Activated CD4-positive, alpha-beta T cell treated with anti-CD3 and anti-CD28 coated beads, Interleukin-2, amount 10 ng/mL, durations not matched to agents 24 days and 14 days (primary cell): Measurements from ENCODE around the gene PERM1. TPM values are rescaled to one million over a fixed set of nuclear protein-coding genes. Genes with fewer than 3 reads are reported as not detected.
"Not testable (repeated sequence)": the region's sequence is repeated elsewhere in the genome, so short reads cannot be mapped to it uniquely, and the experiment has no call there.

Experiments
- DNase-seq: peaks from one replicate; pipeline ENCODE4 v3.0.0; 2022
- H3K27ac Mint-ChIP-seq: one replicate; pipeline ENCODE4 v1.8.0; 2022; ENCODE audit warnings: mild to moderate bottlenecking, mixed read lengths
- H3K27me3 Mint-ChIP-seq: one replicate; pipeline ENCODE4 v1.8.0; 2022; ENCODE audit warnings: mixed read lengths
- H3K36me3 Mint-ChIP-seq: one replicate; pipeline ENCODE4 v1.8.0; 2022; ENCODE audit warnings: low read depth, mild to moderate bottlenecking, mixed read lengths
- H3K4me1 Mint-ChIP-seq: one replicate; pipeline ENCODE4 v1.8.0; 2021; ENCODE audit warnings: mixed read lengths
- H3K4me3 Mint-ChIP-seq: one replicate; pipeline ENCODE4 v1.8.0; 2022; ENCODE audit warnings: mild to moderate bottlenecking, moderate library complexity, mixed read lengths
- H3K9me3 Mint-ChIP-seq: one replicate; pipeline ENCODE4 v1.8.0; 2021; ENCODE audit warnings: mixed read lengths
- intact Hi-C: fragments of 100-400 bp; cut with micrococcal nuclease; formaldehyde crosslinking; loops from one replicate; pipeline ENCODE4 v1.15.1; 2023
- total RNA-seq: library from RNA; stranded (reverse); gene quantifications from 2 replicates; pipeline ENCODE4 v1.2.3, GENCODE V29; 2022

The PERM1 gene
- total RNA-seq, 1 donor from 2014 or later: not detected

DNA sequence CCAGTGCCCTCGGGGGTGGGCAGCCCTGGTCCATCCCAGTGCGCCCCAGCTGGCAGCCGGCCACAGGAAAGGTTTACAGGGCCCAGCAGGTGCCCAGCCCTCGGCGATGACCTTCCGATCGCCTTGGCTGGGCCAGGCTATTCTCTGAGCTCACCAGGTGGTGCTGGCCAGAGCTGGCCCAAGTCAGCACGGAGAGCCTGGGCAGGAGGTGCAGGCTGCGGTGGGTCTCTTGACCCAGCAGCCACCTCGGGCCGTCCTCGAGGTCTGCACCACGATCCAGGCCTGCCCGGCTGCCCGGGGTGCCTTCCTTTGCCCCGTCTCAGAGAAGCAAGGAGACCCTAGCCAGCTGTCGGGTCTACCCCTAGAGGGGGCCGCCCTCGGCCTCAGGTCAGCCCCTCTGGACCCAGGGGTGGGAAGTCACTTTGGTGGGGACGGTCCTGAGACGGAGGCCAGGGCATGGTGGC, 370 bp downstream of the PERM1 start:
- no peak for DNase-seq
- no peaks in the 10 kb centered on the region for H3K36me3 Mint-ChIP-seq
- no peak overlapping the region for H3K4me3 Mint-ChIP-seq
- peaks cover 2% of the 10 kb centered on the region for H3K4me1 Mint-ChIP-seq
- peaks cover 15% of the 10 kb centered on the region for H3K27me3 Mint-ChIP-seq
- no peaks in the 10 kb centered on the region for H3K9me3 Mint-ChIP-seq
- intact Hi-C loops: no loop called here
- H3K27ac Mint-ChIP-seq: no peak overlapping the region

DNA sequence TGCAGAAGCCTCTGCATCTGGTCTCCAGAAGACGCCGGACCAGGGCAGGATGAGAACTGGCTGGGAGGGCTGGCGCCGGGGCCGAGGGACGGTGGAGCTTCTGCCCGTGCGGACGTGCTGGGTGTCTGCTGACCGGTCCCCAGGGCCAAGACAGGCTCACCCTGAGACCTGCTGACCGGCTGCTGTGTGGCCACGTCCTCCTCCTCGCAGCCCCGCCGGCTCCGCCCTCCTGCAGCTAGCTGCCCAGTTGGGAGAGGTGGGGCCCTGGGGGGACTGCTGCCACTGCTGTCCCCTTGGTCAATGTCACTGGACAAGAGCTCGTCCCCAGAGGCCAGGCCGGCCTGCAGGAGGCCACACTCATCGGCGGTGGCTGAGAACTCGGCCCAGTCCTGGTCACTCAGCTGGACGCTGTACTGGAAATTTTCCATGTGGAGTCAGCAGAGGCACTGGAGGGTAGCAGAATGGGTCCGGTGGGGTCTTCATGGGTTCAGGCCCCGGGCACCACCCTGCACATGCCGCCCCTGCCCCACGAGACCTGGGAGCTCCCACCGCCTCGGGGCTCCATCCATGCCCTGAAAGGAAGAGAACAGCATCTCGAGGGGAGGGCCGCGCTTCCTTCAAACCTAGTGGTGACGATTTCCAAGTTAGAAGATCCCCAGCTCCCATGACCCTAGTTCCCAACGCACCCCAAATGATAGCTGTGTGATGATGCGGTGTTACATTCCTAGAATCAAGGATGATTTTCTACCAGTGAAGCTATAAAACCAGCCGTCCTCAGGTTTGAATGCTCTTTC, 1.1 kb downstream of the PERM1 start:
- Mint-ChIP-seq H3K9me3 (no peaks in the 10 kb centered on the region), H3K27ac (no peak overlapping the region), H3K36me3 (no peaks in the 10 kb centered on the region), H3K27me3 (peaks cover 10% of the 10 kb centered on the region), H3K4me3 (no peak overlapping the region), H3K4me1 (peaks cover 4% of the 10 kb centered on the region)
- no peak for DNase-seq
- intact Hi-C loops: no loop called here

DNA sequence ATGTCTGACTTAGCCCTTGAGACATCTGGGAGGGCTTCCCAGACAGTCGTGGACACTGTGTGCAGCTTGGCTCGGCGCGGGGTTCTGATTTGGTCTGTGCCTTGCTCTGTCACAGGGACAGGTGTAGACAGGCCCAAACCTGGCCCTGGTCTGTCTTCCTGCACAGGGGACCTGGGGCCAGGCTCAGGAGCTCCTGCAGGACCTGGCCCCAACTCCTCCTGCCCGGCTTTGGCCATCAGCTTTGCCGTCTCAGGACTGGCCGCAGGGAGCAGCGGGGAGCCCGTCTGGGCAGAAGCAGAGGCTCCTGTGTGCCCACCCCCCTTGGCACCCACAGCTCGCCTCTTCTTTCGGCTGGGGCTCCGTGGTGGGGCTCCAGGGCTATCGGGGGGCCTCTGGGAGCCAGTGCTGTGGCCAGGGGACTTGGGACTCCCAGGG, 1.7 kb downstream of the PERM1 start:
- Mint-ChIP-seq H3K4me1 (peaks cover 5% of the 10 kb centered on the region), H3K36me3 (no peaks in the 10 kb centered on the region)

DNA sequence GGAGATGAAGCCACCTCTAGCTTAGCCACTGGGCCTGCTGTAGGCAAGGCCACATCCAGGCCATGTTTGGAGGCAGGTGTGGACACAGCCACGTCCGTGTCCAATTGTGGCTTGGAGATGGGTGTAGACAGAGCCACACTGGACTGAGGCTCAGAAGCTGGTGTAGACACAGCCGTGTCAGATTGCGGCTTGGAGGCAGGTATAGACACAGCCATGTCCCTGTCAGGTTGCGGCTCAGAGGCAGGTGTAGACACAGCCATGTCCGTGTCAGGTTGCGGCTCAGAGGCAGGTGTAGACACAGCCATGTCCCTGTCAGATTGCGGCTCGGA, 2.2 kb downstream of the PERM1 start:
- Mint-ChIP-seq H3K4me1 (peaks cover 5% of the 10 kb centered on the region), H3K36me3 (no peaks in the 10 kb centered on the region), H3K4me3 (no peak overlapping the region), H3K27me3 (peaks cover 6% of the 10 kb centered on the region), H3K9me3 (no peaks in the 10 kb centered on the region), H3K27ac (no peak overlapping the region)
- intact Hi-C loops: no loop called here
- DNase-seq: no peak

More for the DNA sequence above, 1.7 kb downstream of the PERM1 start:
- no peak for DNase-seq
- Mint-ChIP-seq H3K4me3 (no peak overlapping the region), H3K27ac (no peak overlapping the region), H3K9me3 (no peaks in the 10 kb centered on the region), H3K27me3 (peaks cover 8% of the 10 kb centered on the region)
- intact Hi-C loops: no loop called here

DNA sequence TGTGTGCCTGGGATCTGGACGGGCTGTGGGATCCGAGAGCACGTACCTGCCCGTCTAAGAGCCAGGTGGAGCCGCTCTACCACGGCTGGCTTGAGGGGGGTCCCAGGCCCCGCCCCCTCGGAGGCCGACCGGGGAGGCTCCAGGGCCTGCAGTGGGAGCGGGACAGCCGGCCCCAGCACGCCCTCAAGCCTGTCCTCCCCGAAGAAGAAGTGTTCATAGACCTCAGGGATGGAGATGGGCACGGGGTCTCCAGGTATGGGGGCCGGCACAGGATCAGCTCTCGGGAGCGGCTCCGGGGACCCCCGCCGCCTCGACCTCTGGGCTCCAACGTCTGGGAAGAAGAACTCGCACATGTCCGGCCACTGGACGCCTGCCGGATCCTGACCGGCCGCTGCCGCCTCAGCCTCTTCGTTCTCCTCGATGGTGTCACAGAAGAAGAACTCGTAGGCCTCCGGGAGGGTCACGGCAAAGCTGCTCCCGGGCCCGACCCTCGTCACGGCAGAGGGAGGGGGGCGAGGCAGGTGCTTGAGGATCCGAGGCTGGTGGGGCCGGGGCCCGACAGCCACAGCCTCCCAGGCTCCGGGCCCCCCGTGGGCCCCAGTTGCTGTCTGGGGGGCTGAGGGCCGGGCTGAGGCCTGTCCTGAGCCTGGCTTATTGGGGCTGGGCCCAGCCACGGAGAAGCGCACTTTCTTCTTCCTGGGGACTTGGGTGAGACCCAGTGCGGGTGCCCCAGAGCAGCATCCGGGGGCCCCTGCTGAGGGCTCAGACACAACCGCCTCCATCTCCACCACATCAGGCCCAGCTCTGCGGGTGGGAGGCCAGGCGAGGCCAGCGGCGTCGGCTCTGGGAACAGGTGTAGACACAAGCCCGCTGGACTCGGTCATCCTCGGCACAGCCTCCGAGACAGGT, 2.8 kb downstream of the PERM1 start:
- intact Hi-C loops: no loop called here
- Mint-ChIP-seq H3K27me3 (peaks cover 6% of the 10 kb centered on the region), H3K9me3 (no peaks in the 10 kb centered on the region), H3K4me1 (peaks cover 5% of the 10 kb centered on the region), H3K27ac (no peak overlapping the region), H3K36me3 (no peaks in the 10 kb centered on the region), H3K4me3 (no peak overlapping the region)
- no peak for DNase-seq

DNA sequence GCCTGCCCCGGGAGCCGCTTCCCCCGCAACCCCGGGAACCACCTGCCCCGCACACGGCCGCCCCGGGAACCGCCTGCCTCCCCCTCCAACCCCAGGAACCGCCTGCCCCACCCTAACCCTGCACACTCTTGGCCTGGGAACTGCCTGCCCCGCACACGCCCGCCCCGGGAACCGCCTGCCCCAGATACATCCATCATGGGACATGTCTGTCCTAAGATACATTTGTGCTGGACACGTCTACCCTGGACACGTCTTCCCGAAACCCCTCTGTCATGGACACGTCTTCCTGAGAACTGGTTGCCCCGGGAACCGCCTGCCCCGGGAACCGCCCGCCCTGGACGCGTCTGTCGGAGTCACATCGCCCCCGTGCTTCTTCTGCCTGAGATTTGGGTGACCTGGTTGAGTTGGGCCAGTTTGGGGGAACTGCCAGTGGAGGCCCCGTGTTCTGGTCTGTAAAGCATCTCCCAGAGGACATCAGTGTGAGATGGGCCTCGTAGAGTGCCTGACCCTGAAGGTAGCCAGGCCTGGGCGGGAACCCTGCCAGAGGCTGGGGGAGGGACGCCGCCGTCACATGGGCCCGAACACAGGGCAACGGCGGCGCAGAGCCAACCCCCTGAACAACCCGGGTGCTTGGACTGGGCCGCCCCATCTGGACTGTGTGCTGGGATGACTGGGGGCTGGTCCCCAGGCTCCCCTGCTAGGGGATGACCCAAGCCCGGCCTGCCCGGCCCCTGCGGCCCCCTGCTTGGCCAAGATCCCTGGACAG, 3.6 kb downstream of the PERM1 start:
- peaks cover 5% of the 10 kb centered on the region for H3K4me1 Mint-ChIP-seq
- peaks cover 6% of the 10 kb centered on the region for H3K27me3 Mint-ChIP-seq
- no peaks in the 10 kb centered on the region for H3K36me3 Mint-ChIP-seq
- no peaks in the 10 kb centered on the region for H3K9me3 Mint-ChIP-seq
- no peak for DNase-seq
- H3K4me3 Mint-ChIP-seq: peak overlapping the region; percentile 35
- H3K27ac Mint-ChIP-seq: peak overlapping the region; percentile 60
- intact Hi-C loops: no loop called here

DNA sequence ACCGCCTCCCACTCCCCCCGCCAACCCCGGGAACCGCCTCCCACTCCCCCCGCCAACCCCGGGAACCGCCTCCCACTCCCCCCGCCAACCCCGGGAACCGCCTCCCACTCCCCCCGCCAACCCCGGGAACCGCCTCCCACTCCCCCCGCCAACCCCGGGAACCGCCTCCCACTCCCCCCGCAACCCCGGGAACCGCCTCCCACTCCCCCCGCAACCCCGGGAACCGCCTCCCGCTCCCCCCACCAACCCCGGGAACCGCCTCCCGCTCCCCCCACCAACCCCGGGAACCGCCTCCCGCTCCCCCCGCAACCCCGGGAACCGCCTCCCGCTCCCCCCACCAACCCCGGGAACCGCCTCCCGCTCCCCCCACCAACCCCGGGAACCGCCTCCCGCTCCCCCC, 5.1 kb downstream of the PERM1 start:
- not testable (repeated sequence) for H3K27ac Mint-ChIP-seq, H3K36me3 Mint-ChIP-seq, H3K4me1 Mint-ChIP-seq, H3K27me3 Mint-ChIP-seq, DNase-seq, H3K4me3 Mint-ChIP-seq, H3K9me3 Mint-ChIP-seq
- intact Hi-C loops: loop anchor here (1.0 kb wide), 1 partner anchor 72 kb away; no protein-coding TSS in a partner anchor

DNA sequence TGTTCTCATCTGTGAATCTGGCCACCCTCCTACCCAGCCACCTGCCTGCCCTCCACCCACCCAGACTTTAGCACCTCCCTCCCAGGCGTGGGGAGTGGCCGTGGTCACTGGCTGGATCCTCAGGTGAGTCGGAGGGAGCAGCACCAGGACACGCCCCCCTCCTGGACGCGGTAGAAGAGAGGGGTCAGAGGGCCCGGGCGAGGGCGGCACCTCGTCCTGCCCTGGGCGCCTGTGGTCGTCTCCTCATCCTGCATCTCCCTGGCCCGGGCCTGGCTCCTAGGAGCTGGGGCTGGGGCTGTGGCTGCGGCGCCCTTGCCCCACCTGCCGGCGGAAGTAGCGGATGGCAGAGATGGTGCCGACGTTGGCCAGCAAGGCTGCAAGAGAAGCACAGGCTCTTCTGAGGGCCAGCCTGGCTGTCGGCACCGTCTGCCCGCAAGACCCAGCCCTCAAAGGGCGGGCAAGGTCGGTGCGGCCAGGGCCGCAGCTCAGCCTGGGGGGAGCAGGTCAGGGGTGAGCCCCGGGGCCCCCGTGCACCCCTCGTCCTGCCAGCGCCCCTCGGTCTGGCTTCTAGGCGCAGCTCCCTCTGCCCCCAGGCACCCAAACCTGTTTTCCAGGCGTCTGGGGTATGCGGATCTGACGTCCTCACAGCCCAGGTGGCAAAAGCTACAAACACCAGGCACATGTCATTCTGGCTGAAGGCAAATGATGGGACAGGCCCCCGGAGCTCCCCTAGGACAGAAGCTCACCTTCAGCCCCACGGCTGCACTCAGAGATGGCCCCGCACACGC, 5.8 kb downstream of the PERM1 start:
- no peaks in the 10 kb centered on the region for H3K36me3 Mint-ChIP-seq
- H3K4me1 Mint-ChIP-seq: peaks cover 5% of the 10 kb centered on the region
- intact Hi-C loops: loop anchor here (1.0 kb wide), 1 partner anchor 72 kb away; no protein-coding TSS in a partner anchor
- H3K4me3 Mint-ChIP-seq: no peak overlapping the region
- peak; percentile 91 for DNase-seq
- peaks cover 6% of the 10 kb centered on the region for H3K27me3 Mint-ChIP-seq
- no peaks in the 10 kb centered on the region for H3K9me3 Mint-ChIP-seq
- no peak overlapping the region for H3K27ac Mint-ChIP-seq

DNA sequence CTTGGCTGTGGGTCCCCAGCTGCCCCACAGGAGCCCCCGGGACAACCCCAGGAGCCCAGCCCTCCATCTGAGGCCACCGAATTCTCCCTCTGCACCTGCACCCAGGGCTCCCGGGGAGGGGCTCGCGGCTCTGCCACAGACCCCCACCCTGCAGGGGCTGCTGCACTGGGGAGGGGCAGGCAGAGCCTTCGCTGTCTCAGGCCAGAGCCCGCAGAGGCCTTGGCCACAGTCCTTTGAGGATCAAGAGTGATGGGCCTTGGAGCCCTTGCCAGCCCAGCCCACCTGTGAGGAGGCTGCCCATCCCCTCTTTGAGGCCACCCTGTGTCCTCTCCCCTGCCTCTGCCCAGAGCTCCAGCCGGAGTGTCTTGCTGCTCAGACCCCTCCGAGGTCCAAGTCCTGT, 6.5 kb downstream of the PERM1 start:
- no peak for DNase-seq
- H3K36me3 Mint-ChIP-seq: no peaks in the 10 kb centered on the region
- intact Hi-C loops: no loop called here
- no peaks in the 10 kb centered on the region for H3K9me3 Mint-ChIP-seq
- peaks cover 6% of the 10 kb centered on the region for H3K27me3 Mint-ChIP-seq
- no peak overlapping the region for H3K4me3 Mint-ChIP-seq
- H3K27ac Mint-ChIP-seq: no peak overlapping the region
- peaks cover 5% of the 10 kb centered on the region for H3K4me1 Mint-ChIP-seq

DNA sequence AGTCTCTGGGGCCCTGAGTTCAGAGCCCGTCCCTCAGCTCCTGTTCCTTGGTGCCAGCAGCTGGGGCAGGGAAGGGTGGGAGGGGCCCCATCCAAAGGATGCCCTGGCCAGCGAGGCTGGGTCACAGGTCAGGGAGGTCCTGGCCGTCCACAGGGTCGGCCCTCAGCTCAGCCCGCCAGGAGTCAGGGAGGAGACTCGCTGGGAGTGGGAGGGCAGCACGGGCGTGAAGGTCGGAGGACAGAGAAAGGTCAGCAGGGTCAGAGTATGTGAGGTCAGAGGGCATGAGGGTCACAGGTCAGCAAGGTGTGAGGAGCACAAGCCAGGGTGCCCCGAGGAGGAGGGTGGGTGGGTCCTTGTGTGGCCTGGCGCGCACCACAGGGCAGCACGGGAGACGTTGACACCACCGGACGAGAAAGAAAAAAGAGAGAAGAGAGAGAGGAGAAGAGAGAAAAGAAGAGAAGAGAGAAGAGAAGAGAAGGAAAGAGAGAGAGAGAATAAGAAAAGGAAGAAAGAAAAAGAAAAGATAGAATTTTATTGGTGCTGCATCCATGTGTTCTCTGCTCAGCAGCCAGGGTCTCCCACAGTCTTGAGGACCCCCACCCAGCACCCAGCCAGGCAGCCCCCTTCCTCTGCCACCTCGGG, 7.1 kb downstream of the PERM1 start:
- Mint-ChIP-seq H3K27me3 (peaks cover 6% of the 10 kb centered on the region), H3K36me3 (no peaks in the 10 kb centered on the region), H3K4me3 (no peak overlapping the region), H3K9me3 (no peaks in the 10 kb centered on the region), H3K27ac (no peak overlapping the region), H3K4me1 (peaks cover 5% of the 10 kb centered on the region)
- DNase-seq: no peak
- intact Hi-C loops: no loop called here

DNA sequence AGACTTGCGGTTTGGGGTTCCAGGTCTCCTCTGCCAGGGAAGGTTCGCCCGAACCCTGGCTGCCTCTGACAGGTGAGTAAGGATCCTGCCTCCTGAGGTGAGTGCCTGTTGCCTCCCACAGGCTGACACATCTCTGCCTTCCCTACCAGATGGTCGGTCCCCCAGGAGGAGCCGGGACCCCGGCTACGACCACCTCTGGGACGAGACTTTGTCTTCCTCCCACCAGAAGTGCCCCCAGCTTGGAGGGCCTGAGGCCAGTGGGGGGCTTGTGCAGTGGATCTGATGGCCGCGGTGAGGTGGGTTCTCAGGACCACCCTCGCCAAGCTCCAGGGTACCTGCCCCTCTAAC, 7.6 kb downstream of the PERM1 start:
- DNase-seq: no peak
- Mint-ChIP-seq H3K4me1 (peaks cover 5% of the 10 kb centered on the region), H3K27me3 (peaks cover 9% of the 10 kb centered on the region), H3K36me3 (no peaks in the 10 kb centered on the region), H3K9me3 (no peaks in the 10 kb centered on the region), H3K27ac (no peak overlapping the region), H3K4me3 (no peak overlapping the region)
- intact Hi-C loops: no loop called here

DNA sequence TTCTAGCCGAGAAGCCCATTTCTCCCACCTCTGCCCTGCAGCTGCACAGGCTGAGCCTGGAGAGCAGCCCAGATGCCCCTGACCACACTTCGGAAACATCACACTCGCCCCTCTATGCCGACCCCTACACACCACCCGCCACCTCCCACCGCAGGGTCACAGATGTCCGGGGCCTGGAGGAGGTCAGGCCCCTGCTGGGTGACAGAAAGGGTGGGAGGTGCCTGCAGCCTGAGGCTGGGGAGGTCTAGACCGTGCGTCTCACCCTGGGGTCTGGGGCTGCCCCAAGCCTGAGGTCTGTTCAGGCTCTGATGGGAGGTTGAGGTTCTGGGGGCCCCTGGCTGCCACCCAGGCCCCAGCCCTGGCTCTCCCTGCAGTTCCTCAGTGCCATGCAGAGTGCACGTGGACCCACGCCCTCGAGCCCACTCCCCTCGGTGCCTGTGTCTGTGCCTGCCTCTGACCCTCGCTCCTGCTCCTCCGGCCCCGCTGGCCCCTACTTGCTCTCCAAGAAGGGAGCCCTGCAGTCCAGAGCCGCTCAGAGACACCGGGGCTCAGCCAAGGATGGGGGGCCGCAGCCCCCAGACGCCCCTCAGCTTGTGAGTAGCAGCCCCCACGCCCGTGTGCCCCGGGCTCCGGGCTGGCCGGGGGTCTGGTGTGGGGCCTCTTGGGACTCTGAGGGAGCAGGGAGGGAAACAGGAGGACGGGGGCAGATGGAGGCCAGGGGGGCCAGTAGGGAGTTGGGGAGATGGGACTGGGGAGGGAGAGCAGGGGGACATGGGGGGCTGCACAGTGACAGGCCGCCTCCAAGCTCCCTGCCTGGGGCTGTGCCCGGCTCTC, 8.2 kb downstream of the PERM1 start:
- Mint-ChIP-seq H3K4me1 (peaks cover 5% of the 10 kb centered on the region), H3K27ac (no peak overlapping the region), H3K9me3 (no peaks in the 10 kb centered on the region), H3K36me3 (no peaks in the 10 kb centered on the region), H3K27me3 (peaks cover 12% of the 10 kb centered on the region), H3K4me3 (no peak overlapping the region)
- no peak for DNase-seq
- intact Hi-C loops: no loop called here
